WTC11 (cell line): ENCODE data around the gene CISD2.
"Not testable (repeated sequence)": the region's sequence is repeated elsewhere in the genome, so short reads cannot be mapped to it uniquely, and the experiment has no call there.

Experiments
- AR ChIP-seq: fragments of 250-450 bp; sonication (Bioruptor Pico); IDR thresholded peaks from 2 replicates; pipeline ENCODE4 v1.9.0; 2021; ENCODE audit warnings: mild to moderate bottlenecking
- ATF3 ChIP-seq: sonication (generic); formaldehyde crosslinking; conservative IDR thresholded peaks from 2 replicates; pipeline ENCODE4 v1.8.1; 2022; ENCODE audit warnings: mild to moderate bottlenecking, missing genetic modification reagents
- CREB1 ChIP-seq: sonication (generic); formaldehyde crosslinking; IDR thresholded peaks from 2 replicates; pipeline ENCODE4 v1.8.0; 2023; ENCODE audit warnings: mild to moderate bottlenecking, missing genetic modification reagents
- CTCF ChIP-seq: fragments of 200-600 bp; IDR thresholded peaks from 2 replicates; pipeline ENCODE4 v1.8.0; 2022; ENCODE audit warnings: antibody characterized with exemption
- EMX1 ChIP-seq: fragments of 250-450 bp; sonication (Bioruptor Pico); IDR thresholded peaks from 2 replicates; pipeline ENCODE4 v1.8.0; 2021; ENCODE audit warnings: mild to moderate bottlenecking
- ETV6 ChIP-seq: sonication (generic); formaldehyde crosslinking; IDR thresholded peaks from 2 replicates; pipeline ENCODE4 v1.8.1; 2022; ENCODE audit warnings: mild to moderate bottlenecking, missing genetic modification reagents
- SOX15 ChIP-seq: fragments of 250-450 bp; sonication (Bioruptor Pico); IDR thresholded peaks from 2 replicates; pipeline ENCODE4 v1.9.0; 2021; ENCODE audit warnings: mild to moderate bottlenecking
- TP53 ChIP-seq: sonication (generic); formaldehyde crosslinking; IDR thresholded peaks from 2 replicates; pipeline ENCODE4 v1.8.1; 2023; ENCODE audit warnings: mild to moderate bottlenecking, missing genetic modification reagents
- USF1 ChIP-seq: sonication (generic); formaldehyde crosslinking; IDR thresholded peaks from 2 replicates; pipeline ENCODE4 v1.8.0; 2022; ENCODE audit warnings: mild to moderate bottlenecking, missing genetic modification reagents
- ZMAT4 ChIP-seq: fragments of 250-450 bp; sonication (Bioruptor Pico); IDR thresholded peaks from 2 replicates; pipeline ENCODE4 v1.9.0; 2021; ENCODE audit warnings: mild to moderate bottlenecking
- ZNF138 ChIP-seq: sonication (generic); formaldehyde crosslinking; conservative IDR thresholded peaks from 2 replicates; pipeline ENCODE4 v1.8.1; 2022; ENCODE audit warnings: mild to moderate bottlenecking, moderate library complexity, missing genetic modification reagents

GRCh38 chr4:102888570-102888969, 19.8 kb downstream of the CISD2 start:
- not testable (repeated sequence) for TF ChIP-seq CTCF; EMX1 (CRISPR knock-in tag); USF1 (CRISPR knock-in tag); CREB1 (CRISPR knock-in tag); ZNF138 (CRISPR knock-in tag); ETV6; AR (CRISPR knock-in tag); SOX15 (CRISPR knock-in tag); TP53 (CRISPR knock-in tag); ATF3 (CRISPR knock-in tag); ZMAT4 (CRISPR knock-in tag)
